ENCODE results near the gene PLCB1. TPM values are rescaled to one million over a fixed set of nuclear protein-coding genes. Genes with fewer than 3 reads are reported as not detected.

Gene PLCB1
- total RNA-seq, 1 donor from 2014 or later, result 7.2 TPM

- ATAC-seq (no peak), DNase-seq (ENCODE audit: missing footprints) (no peak)
- intact Hi-C loops (cut with DNase I), result no loop called here
Measured at GRCh38 chr20:8223091-8223870, 91.2 kb downstream of the PLCB1 start.

- ATAC-seq, result no peak
- intact Hi-C loops (cut with DNase I), result no loop called here
- no peak for DNase-seq (ENCODE audit: missing footprints)
Measured at GRCh38 chr20:8225658-8226057, 93.6 kb downstream of the PLCB1 start.

GRCh38 chr20:8226106-8226505 is 94.0 kb downstream of the PLCB1 start:
- intact Hi-C loops (cut with DNase I), result no loop called here
- DNase-seq (ENCODE audit: missing footprints) (no peak), ATAC-seq (no peak)

- no peak for DNase-seq (ENCODE audit: missing footprints)
- no peak for ATAC-seq
- intact Hi-C loops (cut with DNase I), result no loop called here
Measured at GRCh38 chr20:8227293-8227692, 95.2 kb downstream of the PLCB1 start.

- DNase-seq (ENCODE audit: missing footprints), result no peak
- ATAC-seq, result no peak
- intact Hi-C loops (cut with DNase I), result no loop called here
Measured at GRCh38 chr20:8228315-8228714, 96.2 kb downstream of the PLCB1 start.

- ATAC-seq, result no peak
- DNase-seq (ENCODE audit: missing footprints), result no peak
- intact Hi-C loops (cut with DNase I), result no loop called here
Measured at GRCh38 chr20:8229090-8229489, 97.0 kb downstream of the PLCB1 start.

- DNase-seq (ENCODE audit: missing footprints) (no peak), ATAC-seq (no peak)
- intact Hi-C loops (cut with DNase I), result no loop called here
Measured at GRCh38 chr20:8231038-8231437, 99.0 kb downstream of the PLCB1 start.

- peak; percentile 76 for ATAC-seq
- intact Hi-C loops (cut with DNase I), result no loop called here
- no peak for DNase-seq (ENCODE audit: missing footprints)
Measured at GRCh38 chr20:8232332-8232731, 100.3 kb downstream of the PLCB1 start.

GRCh38 chr20:8234580-8234979 is 102.5 kb downstream of the PLCB1 start:
- intact Hi-C loops (cut with DNase I), result no loop called here
- DNase-seq (ENCODE audit: missing footprints) (no peak), ATAC-seq (no peak)

- DNase-seq (ENCODE audit: missing footprints), result no peak
- intact Hi-C loops (cut with DNase I), result loop anchor here (5.0 kb wide), 1 partner anchor 80 kb away; no protein-coding TSS in a partner anchor
- ATAC-seq, result no peak
Measured at GRCh38 chr20:8242066-8242465, 110.0 kb downstream of the PLCB1 start.

- intact Hi-C loops (cut with DNase I), result loop anchor here (5.0 kb wide), 1 partner anchor 81 kb away; no protein-coding TSS in a partner anchor
- DNase-seq (ENCODE audit: missing footprints) (no peak), ATAC-seq (peak; percentile 64)
Measured at GRCh38 chr20:8242827-8243724, 111.0 kb downstream of the PLCB1 start.

GRCh38 chr20:8244637-8245036 is 112.6 kb downstream of the PLCB1 start:
- DNase-seq (ENCODE audit: missing footprints), result no peak
- peak; percentile 67 for ATAC-seq
- intact Hi-C loops (cut with DNase I), result loop anchor here (5.0 kb wide), 1 partner anchor 82 kb away; no protein-coding TSS in a partner anchor

GRCh38 chr20:8246153-8246552 is 114.1 kb downstream of the PLCB1 start:
- intact Hi-C loops (cut with DNase I), result no loop called here
- ATAC-seq, result no peak
- no peak for DNase-seq (ENCODE audit: missing footprints)

- DNase-seq (ENCODE audit: missing footprints), result no peak
- no peak for ATAC-seq
- intact Hi-C loops (cut with DNase I), result no loop called here
Measured at GRCh38 chr20:8246716-8247115, 114.7 kb downstream of the PLCB1 start.

- no peak for ATAC-seq
- no peak for DNase-seq (ENCODE audit: missing footprints)
- intact Hi-C loops (cut with DNase I), result no loop called here
Measured at GRCh38 chr20:8248051-8248450, 116.0 kb downstream of the PLCB1 start.

GRCh38 chr20:8249634-8250033 is 117.6 kb downstream of the PLCB1 start:
- DNase-seq (ENCODE audit: missing footprints) (no peak), ATAC-seq (no peak)
- intact Hi-C loops (cut with DNase I), result no loop called here

GRCh38 chr20:8250539-8251200 is 118.6 kb downstream of the PLCB1 start:
- DNase-seq (ENCODE audit: missing footprints) (no peak), ATAC-seq (no peak)
- intact Hi-C loops (cut with DNase I), result no loop called here

- intact Hi-C loops (cut with DNase I), result no loop called here
- no peak for ATAC-seq
- DNase-seq (ENCODE audit: missing footprints), result no peak
Measured at GRCh38 chr20:8251201-8251575, 119.1 kb downstream of the PLCB1 start.

GRCh38 chr20:8254911-8255582 is 123.0 kb downstream of the PLCB1 start:
- DNase-seq (ENCODE audit: missing footprints) (no peak), ATAC-seq (no peak)
- intact Hi-C loops (cut with DNase I), result no loop called here
